ENCODE results near the gene CACNA2D1.

- no peak for TF ChIP-seq CTCF (IDR thresholded peaks at IDR 0.05)
- no peak for TF ChIP-seq EP300 (IDR thresholded peaks at IDR 0.05)
- TF ChIP-seq POLR2A (IDR thresholded peaks at IDR 0.05), result no peak
- no peak for TF ChIP-seq POLR2AphosphoS5 (IDR thresholded peaks at IDR 0.05)
These were observed 186.4 kb downstream of the CACNA2D1 start for GRCh38 chr7:82257118-82257695.
